HG03039 (cell line): ENCODE measurements around the gene DHRS7.

Experiments used
- ATAC-seq: cut with Tn5 transposase; IDR thresholded peaks from one replicate; pipeline ENCODE4 v1.9.1; 2021; ENCODE audit warnings: mild to moderate bottlenecking, moderate library complexity; ENCODE audit not compliant: unreplicated experiment

The DHRS7 gene, protein sequence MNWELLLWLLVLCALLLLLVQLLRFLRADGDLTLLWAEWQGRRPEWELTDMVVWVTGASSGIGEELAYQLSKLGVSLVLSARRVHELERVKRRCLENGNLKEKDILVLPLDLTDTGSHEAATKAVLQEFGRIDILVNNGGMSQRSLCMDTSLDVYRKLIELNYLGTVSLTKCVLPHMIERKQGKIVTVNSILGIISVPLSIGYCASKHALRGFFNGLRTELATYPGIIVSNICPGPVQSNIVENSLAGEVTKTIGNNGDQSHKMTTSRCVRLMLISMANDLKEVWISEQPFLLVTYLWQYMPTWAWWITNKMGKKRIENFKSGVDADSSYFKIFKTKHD

DNA sequence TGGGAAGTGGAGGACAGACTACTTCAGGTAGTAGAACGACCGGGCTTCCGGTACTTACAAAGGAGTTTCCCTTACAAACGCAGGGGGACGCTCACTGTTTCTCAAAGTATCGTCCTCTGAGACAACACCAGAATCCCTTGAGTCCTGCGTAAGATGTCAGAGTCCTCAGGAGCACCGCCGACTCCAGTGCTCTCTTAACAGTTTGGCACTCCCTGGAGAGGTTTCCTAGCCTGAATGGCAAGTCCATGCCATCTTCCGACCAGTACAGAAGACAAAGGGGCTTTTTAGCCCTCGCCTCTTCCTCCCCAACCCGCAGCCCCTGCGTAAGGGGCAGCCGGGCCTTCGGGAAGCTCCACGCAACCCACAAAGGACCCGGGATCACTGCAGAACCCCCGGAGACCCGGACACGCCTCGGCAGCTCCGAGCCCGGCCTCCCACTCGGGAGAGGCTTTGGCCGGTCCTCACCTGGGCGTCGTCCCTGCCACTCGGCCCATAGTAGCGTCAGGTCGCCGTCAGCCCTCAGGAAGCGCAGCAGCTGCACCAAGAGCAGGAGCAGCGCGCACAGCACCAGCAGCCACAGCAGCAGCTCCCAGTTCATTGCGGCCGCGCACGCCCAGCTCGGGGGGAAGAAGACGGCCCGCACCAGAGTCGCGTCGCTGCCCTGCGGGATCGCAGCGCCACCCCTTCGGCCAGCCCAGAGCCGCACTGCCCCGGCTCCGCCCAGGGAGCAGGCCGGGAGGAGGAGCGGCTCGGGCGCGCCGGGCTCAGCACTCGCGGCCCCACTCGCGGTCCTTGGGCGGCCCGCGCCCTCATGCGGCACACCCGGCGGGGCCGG, at the start of gene DHRS7:
Gene DHRS7 (minus strand): TSS at position 687 of the 835 bp plus-strand sequence. CDS start 89 bp downstream, at position 598.
- peak; percentile 92 for ATAC-seq

DNA sequence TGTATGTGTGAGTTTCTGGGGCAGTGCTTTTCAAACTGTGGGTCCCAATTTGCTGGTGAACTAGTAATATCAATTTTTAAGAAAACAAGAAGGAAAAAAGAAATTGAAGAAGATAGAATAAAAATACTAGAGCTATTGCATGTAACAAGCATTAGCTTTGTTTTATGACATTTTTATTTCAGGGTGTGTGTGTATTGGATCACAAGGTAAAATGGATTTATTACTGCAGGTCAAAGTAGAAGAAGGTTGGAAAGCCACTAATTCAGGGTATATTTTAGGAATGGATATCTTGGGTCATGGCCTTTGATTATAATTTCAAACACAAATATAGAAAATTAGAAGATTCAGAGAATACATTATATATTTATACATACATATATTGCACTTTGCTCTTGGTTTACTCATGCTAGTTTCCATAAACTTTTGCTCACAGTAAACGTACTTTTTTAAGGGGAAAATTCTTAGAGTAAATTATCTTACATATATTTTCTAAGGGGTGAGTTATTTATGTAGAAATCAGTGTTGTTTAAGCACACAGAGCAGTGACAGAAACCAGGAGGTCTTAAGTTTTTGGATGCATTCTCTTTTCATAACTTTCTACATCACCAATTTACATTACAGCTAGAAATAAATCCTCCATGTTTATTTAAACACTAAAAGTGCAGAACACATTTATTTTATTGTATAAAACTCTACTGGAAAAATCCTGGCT, 49.4 kb upstream of the DHRS7 start:
- ATAC-seq: no peak

DNA sequence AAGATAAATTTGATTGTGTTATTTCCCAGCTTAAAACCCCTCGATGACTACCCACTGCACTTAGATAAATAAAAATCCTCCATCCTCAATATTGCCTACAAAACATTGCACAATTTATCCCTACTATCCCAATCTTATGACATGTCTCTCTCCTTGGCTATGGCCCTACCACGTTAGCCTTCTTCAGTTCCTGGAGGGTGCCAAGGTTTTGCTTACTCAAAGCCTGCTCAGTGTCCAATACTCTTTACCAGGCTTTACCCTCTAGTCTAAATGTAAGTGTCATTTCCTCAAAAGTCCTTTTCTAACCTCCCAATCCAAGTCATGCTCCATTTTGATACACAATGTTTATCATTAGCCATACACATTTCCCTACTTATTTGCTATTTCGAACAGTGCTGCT, 48.8 kb upstream of the DHRS7 start:
- ATAC-seq: no peak

DNA sequence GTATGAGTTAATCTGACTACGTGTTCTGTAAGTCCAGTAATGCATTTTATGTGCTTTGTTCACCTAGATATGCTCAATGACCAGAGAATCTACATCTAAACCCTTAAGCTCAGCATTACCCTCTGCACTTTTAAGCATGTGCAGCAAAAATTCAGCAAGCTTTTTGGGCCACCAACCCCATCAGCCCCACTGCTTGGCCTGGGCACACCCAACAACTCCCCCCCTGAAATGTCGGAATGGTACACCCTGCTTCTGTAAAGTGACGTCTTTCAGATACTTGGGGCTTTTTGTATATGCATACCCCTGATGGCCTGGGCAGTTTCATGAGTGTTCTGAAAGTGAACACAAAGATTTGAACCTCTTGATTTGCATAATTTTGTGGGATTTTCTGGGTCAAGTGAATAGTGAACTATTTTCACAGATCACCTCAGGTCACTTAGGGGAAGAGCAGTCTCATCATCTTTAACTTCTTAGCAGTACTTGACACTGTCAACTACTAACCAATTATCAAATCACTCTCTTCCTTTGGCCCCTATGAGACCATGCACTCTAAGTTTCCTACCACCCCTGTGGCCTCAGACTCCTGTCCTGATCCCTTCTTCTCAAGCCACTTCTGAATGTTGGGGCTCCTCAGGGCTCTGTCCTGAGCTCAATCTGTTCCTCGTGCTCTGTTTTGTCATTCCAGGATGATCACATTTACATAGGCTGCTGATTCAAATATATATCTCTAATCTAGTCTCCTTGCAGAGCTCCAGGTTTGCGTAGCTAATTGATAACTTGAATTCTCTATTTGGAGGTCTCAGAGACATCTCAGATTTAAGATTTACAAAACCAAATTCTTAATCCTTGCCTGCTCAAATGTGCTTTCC, 47.5 kb upstream of the DHRS7 start:
- peak; percentile 91 for ATAC-seq

DNA sequence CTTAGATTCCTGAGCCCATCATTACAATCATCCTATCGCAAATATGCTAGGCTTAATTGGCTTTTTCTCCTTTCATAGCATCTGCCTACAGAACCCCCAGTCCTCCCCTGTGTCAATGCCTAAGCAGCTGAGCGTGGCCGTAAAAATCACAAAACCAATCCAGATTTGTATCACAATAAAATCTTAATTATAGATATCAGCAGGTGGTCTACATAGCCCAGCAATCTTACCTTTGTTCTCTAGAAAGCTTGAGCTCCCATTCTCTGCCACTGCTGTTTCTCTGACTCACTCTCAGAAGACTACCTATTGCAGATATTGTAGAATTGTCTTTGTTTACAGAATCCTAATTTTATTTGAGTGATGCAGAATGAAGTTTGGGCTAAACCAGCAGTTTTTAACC, 46.0 kb upstream of the DHRS7 start:
- ATAC-seq: no peak

DNA sequence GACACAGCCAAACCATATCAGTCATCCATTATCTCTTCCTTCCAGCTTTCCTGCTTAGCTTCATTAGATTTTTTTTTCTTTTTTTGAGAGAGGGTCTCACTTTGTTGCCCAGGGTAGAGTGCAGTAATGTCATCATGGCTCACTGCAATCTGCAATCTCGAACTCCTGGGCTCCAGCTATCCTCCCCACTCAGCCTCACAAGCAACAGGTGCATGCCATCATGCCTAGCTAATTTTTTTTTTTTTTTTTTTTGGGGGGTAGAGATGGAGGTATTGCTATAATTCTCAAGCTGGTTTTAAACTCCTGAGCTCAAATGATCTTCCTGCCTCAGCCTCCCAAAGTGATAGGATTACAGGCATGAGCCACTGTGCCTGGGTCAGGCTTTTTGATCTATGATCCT, 45.5 kb upstream of the DHRS7 start:
- no peak for ATAC-seq

DNA sequence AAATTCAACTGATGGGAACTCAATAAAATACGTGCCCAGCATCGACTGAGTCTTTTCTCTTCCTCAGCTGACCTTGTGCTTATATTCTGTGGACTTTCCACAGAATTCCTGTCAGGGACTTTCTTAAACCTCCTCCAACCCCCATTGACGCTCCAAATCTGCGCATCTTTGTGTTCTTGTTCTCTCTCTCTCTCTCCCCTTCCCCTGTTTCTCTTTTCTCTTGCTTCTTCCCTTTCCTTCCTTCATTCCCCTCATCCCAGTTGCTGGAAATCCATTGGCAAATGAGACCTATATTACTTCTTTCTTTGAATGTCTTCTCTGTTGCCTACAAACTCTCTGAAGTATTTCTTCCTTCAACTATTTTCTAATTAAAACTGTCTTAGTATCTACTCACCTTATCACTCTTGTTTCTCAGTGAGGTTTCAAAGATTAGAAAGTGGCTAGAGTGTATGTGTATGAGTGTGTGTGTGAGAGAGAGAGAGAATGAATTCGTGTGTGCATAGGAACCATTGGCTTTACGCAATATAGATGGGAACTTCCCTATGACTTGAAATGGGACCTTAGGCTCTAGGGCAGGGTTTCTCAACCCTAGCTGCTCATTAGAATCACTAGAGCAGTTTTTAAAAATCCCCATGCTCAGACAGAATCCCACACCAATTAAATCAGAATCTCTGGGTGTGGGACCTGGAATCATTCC, 41.8 kb upstream of the DHRS7 start:
- ATAC-seq: peak; percentile 42

DNA sequence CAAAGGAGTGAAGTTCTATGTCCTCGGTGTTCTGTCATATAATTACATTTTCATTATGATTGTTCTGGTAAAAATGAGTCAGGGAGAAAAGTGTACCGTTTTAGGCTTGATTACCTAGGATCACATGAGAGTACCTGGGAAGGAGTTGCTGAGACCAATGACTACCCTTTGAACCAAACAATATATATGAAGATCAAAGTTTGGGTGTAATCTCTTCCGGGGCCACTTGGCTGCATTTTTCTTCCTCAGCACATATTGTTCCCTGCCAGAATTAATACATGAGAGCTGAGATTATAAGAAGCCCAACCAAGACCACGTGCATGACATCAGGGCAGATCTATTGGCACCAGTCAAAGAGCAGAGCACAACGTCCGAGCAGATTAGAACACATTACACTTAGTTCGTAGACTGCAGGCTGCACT, 41.1 kb upstream of the DHRS7 start:
- ATAC-seq: no peak

DNA sequence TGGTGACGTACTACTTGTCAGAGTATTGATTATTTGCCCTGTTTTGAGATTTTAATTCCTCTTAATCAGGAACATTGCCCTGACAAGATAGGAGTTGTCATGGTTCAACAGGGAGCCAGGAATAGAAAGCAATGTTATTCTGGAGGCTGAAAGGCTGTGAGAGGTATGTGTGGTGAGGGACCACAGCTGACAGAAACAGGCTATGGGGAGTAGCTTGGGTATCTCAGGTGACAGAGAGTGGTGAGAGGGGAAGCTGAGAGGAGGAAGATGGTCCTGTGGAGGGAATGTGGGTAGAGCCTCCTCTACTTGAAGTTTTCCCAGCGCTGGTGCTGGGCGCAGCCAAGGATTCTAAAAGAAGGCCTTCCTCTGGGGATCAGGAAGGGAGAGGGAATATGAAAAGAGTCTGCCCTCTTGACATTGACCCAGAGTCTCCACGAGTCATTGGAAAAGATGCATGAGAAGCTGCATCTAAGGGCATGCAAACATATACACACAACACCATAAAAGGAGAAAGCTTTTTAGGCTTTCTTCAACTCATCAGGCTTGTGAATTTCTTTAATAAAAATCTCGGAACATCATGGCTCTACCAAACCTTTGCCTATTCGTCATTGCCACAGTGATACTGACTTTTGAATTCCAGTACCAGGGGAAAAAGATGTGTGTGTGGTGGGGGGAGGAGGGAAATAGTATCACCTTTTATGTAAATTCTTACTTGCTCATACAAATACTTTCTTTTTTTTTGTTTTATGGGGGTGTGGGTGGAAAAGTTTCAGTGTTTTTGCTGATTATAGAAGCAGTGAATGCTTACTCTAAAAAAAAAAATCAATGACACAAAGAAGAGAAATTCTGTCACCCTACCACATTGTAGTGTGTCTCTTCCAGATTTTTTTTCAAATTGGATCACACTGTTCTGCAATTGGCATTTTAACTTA, 39.9 kb upstream of the DHRS7 start:
- peak; percentile 53 for ATAC-seq

DNA sequence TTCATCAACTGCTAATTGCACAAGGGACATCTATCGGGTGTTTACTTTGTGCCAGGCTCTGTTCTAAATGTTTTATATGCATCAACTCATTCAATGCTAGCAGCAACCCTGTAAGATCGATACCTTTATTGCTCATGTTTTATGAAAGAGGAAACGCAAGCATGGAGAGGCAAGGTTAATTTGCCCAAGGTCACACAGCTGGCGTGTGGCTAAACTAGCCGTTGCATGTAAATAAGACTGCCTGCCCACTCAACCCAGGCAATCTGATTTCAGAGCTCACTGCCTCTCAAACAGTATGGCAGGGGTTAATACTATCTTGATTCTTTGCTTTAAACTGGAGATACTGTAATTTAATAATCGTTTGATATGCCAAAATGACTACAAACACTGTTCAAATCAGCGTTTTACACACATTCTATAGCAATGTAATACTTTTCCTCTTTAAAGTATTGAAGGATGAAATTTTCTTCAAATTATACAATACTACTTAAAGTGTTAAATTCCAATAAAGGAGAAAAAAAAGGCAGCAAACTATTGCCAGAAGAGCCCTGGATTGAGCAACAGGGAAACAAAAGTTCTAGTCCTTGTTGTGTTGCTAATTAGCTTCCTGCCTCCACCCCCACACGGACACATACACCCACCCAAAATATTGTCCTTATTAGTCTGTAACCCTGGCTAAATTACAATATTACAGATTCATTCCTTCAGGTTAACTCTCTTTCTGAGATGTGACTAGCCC, 39.1 kb upstream of the DHRS7 start:
- ATAC-seq: peak; percentile 54

DNA sequence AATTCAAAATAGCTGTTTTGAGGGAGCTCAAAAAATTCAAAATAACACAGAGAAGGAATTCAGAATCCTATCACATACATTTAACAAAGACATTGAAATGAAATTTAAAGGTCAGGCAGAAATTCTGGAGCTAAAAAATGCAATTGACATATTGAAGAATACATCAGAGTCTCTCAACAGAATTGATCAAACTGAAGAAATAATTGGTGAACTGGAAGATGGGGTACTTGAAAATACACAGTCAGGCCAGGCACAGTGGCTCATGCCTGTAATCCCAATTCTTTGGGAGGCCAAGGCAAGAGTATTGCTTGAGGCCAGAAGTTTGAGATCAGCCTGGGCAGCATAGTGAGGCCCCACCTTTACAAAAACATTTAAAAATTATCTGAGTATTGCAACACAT, 34.1 kb upstream of the DHRS7 start:
- ATAC-seq: no peak

DNA sequence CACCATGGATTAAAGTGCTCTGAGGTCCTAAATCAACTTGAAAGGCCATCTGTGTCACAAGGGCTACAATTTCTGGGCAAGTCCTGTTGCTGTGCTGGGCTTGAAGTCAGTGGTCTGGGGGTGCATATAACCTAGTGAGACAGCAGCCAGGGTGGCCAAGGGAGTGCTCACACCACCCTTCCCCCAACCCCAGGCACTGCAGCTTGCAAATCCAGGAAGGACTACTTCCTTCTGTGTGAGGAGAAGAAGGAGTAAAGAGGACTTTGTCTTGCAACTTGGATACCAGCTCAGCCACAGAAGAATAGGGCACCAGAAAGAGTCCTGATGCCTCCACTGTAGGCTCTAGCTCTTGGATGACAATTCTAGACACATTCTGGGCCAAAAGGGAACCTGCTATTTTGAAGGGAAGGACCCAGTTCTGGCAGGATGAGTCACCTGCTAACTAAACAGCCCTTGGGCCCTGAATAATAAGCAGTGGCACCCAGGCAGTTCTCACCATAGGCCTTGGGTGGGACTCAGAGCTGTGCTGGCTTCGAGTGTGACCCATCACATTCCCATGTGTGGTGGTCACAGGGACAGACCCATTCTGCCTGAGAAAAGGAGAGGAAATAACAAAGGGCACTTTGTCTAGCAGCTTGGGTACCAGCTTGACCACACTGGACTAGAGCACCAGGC, 32.6 kb upstream of the DHRS7 start:
- no peak for ATAC-seq

DNA sequence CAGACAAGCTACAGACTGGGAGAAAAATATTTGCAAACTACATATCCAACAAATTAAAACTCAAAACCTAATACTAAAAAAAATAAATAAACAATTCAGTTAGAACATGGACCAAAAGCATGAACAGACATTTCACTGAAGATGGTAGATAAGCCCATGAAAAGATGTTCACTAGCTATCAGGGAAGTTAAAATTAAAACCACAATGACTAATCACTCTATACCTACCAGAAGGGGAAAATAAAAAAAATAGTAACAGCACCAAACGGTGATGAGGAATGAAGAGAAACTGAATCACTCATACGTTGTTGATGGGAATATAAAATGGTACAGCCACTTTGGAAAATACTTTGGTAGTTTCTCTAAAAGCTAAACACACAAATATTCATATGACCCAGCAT, 31.1 kb upstream of the DHRS7 start:
- ATAC-seq: no peak

DNA sequence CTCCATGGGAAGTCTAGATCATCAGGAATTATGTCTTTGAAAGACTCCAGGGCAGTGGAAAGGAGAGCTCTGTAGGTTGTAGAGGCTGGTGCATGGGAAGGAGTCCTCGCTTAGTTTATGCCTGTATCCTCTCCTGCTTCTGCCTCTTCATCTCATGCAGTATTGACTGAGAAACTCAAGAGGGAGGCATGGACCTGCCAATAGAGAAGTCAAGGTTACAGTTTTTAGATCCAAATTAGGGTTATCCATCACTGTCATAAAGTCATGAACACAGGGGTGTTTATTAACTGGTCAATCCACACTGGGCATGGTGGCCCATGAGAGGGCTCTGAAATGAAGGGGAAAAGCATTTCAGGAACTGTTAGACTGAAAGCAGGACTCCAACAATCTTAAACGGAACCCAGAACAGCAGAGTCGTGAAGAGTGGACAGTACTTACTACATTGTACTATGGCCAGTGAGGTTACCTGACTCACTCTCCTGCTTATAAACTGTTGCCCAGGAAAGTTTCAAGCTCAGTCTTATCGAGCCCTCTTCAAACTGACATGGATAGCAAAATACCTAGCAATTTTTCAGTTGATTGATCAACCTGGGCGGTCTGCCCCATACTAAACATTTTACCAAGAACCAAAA, 30.1 kb upstream of the DHRS7 start:
- ATAC-seq: no peak

DNA sequence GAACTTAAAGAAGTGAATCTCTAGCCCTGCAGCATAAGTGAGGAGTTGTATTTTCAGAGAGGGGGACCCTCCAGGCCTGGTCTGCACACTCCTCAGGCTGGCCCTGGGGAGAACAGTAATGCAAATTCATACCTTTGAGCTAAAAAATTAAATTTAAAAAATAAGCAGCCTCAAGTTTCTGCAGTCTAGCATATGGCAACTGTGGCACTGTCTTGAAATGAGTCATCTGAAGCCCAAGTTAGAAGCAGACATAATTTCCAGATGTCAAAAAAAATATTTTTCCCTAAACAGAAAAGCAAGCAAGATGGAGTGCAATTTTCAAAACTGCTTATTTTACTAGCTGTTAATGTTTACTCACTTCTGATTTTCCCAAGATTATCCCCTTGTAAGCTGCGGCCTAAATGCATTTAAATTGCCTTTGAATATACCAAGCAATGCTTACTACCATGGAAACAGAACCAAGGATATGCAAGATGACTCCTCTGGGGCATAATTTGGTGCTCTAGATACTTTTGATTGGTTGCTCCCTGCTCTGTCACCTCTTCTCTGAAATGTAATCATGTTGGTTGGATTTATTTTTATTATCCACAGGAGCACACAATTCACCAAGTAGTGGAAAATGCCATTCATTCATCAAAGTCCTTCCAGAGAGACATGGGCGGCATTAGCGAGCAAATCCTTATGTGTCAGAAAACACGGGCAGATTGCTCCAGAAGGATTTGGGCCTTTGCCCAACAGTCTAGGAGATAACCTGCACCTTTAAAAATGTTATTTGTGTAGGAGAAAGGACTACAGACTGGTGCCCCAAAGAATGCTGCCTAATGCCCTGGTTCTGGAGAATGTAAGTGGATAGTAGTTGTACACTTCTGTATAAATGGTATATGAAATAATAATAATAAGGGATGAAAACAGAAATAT, 25.0 kb upstream of the DHRS7 start:
- ATAC-seq: no peak

DNA sequence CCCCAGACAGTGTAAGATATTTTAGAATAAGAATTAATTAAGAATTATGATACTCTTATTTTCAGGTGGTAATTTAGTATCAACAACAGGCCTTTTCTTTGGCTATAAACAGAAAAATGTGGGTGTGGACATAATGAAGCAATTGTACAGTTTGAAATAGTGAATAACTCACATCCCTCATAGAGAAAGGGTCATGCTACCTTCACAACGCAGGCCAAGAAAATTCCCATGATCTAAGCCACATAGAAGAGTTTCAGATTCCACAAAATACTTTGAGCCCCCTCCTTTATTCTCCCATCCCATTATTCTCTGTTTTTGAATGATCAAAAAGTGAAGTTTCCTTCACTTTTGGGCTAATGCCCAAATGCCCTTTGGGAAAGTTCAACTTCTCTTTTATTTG, 23.5 kb upstream of the DHRS7 start:
- ATAC-seq: no peak
